Gastroesophageal sphincter (tissue), 4 donors: ENCODE measurements around the gene SH2D6. TPM values are rescaled to one million over a fixed set of nuclear protein-coding genes. Genes with fewer than 3 reads are reported as not detected.
A peak's percentile ranks its signal among the peaks of the same experiment; 100 is the strongest.

Experiments
- ATAC-seq: fragments of 150-250 bp; one replicate; pipeline ENCODE4 v1.9.1; 2016; ENCODE audit warnings: mild to moderate bottlenecking, moderate library complexity
- H3K27ac ChIP-seq, 4 donors: fragments of 200-600 bp; sonication (generic) in 3 of 4; 1 replicate in 3 of 4; 2 replicates in 1 of 4; pipeline ENCODE4 v1.5.1; 2016 to 2019
- H3K27me3 ChIP-seq: fragments of 200-600 bp; sonication (generic); one replicate; pipeline ENCODE4 v1.5.1; 2019
- H3K36me3 ChIP-seq, 2 donors: fragments of 200-600 bp; sonication (generic); one replicate each; pipeline ENCODE4 v1.5.1; 2019; ENCODE audit warnings: control low read depth in 1 of 2
- H3K4me1 ChIP-seq, 3 donors: fragments of 200-600 bp; sonication (generic); 1 replicate in 2 of 3; 2 replicates in 1 of 3; pipeline ENCODE4 v1.5.1; 2016 to 2019; ENCODE audit warnings: control low read depth in 2 of 3
- H3K4me3 ChIP-seq, 2 donors: fragments of 200-600 bp; sonication (generic); one replicate each; pipeline ENCODE4 v1.5.1; 2019; ENCODE audit warnings: mild to moderate bottlenecking in 1 of 2, moderate library complexity in 1 of 2
- H3K9me3 ChIP-seq, 3 donors: fragments of 200-600 bp; sonication (generic); one replicate each; pipeline ENCODE4 v1.5.1; 2017 to 2019; ENCODE audit warnings: control low read depth in 2 of 3
- EP300 ChIP-seq: sonication (generic); formaldehyde crosslinking; IDR thresholded peaks from one replicate; pipeline ENCODE4 v1.6.1; 2017; ENCODE audit warnings: antibody characterized with exemption, mild to moderate bottlenecking
- POLR2A ChIP-seq, 2 donors: fragments of 450-650 bp; IDR thresholded peaks; one replicate each; pipeline ENCODE4 v1.6.1; 2017; ENCODE audit warnings: antibody characterized with exemption in 2 of 2, mild to moderate bottlenecking in 2 of 2, moderate library complexity in 1 of 2
- POLR2AphosphoS5 ChIP-seq: sonication (generic); formaldehyde crosslinking; IDR thresholded peaks from one replicate; pipeline ENCODE4 v1.6.1; 2017; ENCODE audit warnings: antibody characterized with exemption
- WGBS, 2 donors: methylation state at CpG; one replicate each; pipeline ENCODE4 v1.1.5; 2018; ENCODE audit warnings: low coverage in 1 of 2; 5-methylcytosine and 5-hydroxymethylcytosine counted together
- total RNA-seq, 4 donors: library from RNA; depleted of rRNA; stranded (reverse); fragments of >200 nt; gene quantifications; one replicate each; pipeline ENCODE4 v1.1.0, GENCODE V29; 2016
- TF ChIP-seq, protein P1 (sequence below), 4 experiments: fragments of 200-600 bp in 2 of 4; fragments of 450-650 bp in 2 of 4; sonication (generic) in 1 of 4; IDR thresholded peaks; one replicate each; pipeline ENCODE4 v1.5.1; 2017 to 2019; ENCODE audit warnings: antibody characterized with exemption in 4 of 4, mild to moderate bottlenecking in 2 of 4, moderate library complexity in 2 of 4

The SH2D6 gene
- total RNA-seq, 4 donors from 2014 or later = not detected

DNA sequence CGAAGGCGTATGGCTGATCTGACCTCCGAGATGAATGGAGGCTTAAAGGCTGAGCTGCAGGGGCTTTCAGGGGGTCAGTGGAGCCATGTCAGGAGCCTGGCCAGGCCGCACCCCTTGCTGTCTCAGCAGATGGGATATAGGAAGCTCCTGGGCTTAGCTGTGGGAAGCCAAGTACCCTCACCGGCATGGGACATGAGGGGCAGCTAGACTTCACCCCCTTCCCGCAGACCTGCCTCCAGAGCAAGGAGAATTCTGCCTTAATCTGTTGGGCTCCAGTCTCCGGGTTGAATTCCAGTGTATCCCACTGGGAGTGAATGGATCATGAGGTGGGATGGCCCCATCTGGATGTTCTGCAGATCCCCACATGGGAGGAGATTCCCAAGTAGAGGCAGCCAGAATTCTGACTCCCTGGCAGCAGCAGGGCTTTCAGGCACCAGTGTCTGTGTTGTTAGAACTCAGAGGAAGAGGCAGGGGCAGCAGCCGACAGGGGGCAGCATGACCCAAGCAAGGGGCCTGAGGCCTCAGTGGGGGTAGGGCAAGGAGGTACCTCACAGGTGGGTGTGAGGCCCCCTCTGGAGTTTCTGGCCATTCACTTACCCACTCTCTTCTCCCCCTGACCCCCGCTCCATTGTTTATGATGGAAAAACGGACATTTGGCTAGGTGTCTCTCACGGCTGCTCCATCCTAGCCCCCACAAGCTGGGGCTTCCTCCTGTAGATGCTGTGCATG is 27.4 kb upstream of the SH2D6 start:
- TF ChIP-seq, protein P1, sequence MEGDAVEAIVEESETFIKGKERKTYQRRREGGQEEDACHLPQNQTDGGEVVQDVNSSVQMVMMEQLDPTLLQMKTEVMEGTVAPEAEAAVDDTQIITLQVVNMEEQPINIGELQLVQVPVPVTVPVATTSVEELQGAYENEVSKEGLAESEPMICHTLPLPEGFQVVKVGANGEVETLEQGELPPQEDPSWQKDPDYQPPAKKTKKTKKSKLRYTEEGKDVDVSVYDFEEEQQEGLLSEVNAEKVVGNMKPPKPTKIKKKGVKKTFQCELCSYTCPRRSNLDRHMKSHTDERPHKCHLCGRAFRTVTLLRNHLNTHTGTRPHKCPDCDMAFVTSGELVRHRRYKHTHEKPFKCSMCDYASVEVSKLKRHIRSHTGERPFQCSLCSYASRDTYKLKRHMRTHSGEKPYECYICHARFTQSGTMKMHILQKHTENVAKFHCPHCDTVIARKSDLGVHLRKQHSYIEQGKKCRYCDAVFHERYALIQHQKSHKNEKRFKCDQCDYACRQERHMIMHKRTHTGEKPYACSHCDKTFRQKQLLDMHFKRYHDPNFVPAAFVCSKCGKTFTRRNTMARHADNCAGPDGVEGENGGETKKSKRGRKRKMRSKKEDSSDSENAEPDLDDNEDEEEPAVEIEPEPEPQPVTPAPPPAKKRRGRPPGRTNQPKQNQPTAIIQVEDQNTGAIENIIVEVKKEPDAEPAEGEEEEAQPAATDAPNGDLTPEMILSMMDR (IDR thresholded peaks at IDR 0.05) = peak in 3 of 4 experiments; percentile 56 to 78 (median 57)
- TF ChIP-seq EP300 = no peak
- ATAC-seq = peak; percentile 57
- Histone ChIP-seq H3K9me3 (no peaks in the 10 kb centered on the region), H3K27ac (no peak overlapping the region), H3K4me1 (peaks cover 0 to 13% (median 0%) of the 10 kb centered on the region in 3 donors), H3K36me3 (peaks cover 0 to 83% of the 10 kb centered on the region in 2 donors), H3K4me3 (no peak overlapping the region), H3K27me3 (no peaks in the 10 kb centered on the region)
- 63% methylated on average over 4 of the region's 11 CpGs; no CpG with 5 or more reads in 1 of the 2 donors for WGBS, 2 donors

GRCh38 chr2:85393836-85394235 is 24.7 kb upstream of the SH2D6 start:
- peaks cover 0 to 33% (median 0%) of the 10 kb centered on the region in 3 donors for H3K4me1 ChIP-seq
- 33% methylated on average over 1 of the region's 4 CpGs; no CpG with 5 or more reads in 1 of the 2 donors for WGBS, 2 donors
- no peak for ATAC-seq
- H3K27me3 ChIP-seq = no peaks in the 10 kb centered on the region
- no peak overlapping the region for H3K27ac ChIP-seq
- no peak overlapping the region for H3K4me3 ChIP-seq
- no peaks in the 10 kb centered on the region for H3K9me3 ChIP-seq
- H3K36me3 ChIP-seq = peaks cover 0 to 58% of the 10 kb centered on the region in 2 donors
- TF ChIP-seq, protein P1 (IDR thresholded peaks at IDR 0.05) = no peak
- TF ChIP-seq EP300 = no peak

GRCh38 chr2:85394261-85394681 is 24.2 kb upstream of the SH2D6 start:
- peaks cover 0 to 58% of the 10 kb centered on the region in 2 donors for H3K36me3 ChIP-seq
- TF ChIP-seq, protein P1 (IDR thresholded peaks at IDR 0.05) = no peak
- TF ChIP-seq POLR2A (IDR thresholded peaks at IDR 0.05) = no peak
- TF ChIP-seq POLR2AphosphoS5 = no peak
- TF ChIP-seq EP300 = no peak
- H3K4me3 ChIP-seq = no peak overlapping the region
- no peak overlapping the region for H3K27ac ChIP-seq
- peaks cover 0 to 33% (median 0%) of the 10 kb centered on the region in 3 donors for H3K4me1 ChIP-seq
- ATAC-seq = peak; percentile 26
- 61% methylated on average over 2 of the region's 4 CpGs; no CpG with 5 or more reads in 1 of the 2 donors for WGBS, 2 donors
- H3K9me3 ChIP-seq = no peaks in the 10 kb centered on the region
- H3K27me3 ChIP-seq = no peaks in the 10 kb centered on the region

DNA sequence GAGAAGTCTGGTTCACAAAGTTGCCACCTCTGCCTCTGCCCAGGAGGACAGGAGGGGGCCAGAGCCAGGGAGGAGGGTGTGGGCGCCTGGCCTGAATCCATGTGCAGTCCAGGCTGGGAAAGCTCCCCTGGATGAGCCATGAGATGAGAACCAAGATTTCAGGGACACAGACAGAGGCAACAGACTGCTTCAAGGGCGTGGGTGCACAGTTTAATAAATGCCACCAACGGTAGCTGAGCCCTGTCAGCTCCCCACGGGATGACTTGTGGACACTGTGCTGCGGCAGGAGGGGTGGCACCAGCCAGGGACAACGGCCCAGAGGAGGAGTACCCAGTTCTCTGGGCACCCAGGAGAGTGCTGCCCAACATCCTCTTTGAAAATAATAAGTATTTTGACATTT is 23.5 kb upstream of the SH2D6 start:
- 85% methylated on average over 4 of the region's 6 CpGs; no CpG with 5 or more reads in 1 of the 2 donors for whole genome bisulfite sequencing, 2 donors
- H3K27me3 ChIP-seq = no peaks in the 10 kb centered on the region
- no peak for ATAC-seq
- H3K36me3 ChIP-seq = peaks cover 0 to 54% of the 10 kb centered on the region in 2 donors
- H3K9me3 ChIP-seq = no peaks in the 10 kb centered on the region
- H3K27ac ChIP-seq = no peak overlapping the region
- H3K4me1 ChIP-seq = peaks cover 0 to 33% (median 0%) of the 10 kb centered on the region in 3 donors
- no peak for TF ChIP-seq POLR2A (IDR thresholded peaks at IDR 0.05)
- TF ChIP-seq EP300 = no peak
- TF ChIP-seq POLR2AphosphoS5 = no peak
- TF ChIP-seq, protein P1 (IDR thresholded peaks at IDR 0.05) = no peak
- no peak overlapping the region for H3K4me3 ChIP-seq

DNA sequence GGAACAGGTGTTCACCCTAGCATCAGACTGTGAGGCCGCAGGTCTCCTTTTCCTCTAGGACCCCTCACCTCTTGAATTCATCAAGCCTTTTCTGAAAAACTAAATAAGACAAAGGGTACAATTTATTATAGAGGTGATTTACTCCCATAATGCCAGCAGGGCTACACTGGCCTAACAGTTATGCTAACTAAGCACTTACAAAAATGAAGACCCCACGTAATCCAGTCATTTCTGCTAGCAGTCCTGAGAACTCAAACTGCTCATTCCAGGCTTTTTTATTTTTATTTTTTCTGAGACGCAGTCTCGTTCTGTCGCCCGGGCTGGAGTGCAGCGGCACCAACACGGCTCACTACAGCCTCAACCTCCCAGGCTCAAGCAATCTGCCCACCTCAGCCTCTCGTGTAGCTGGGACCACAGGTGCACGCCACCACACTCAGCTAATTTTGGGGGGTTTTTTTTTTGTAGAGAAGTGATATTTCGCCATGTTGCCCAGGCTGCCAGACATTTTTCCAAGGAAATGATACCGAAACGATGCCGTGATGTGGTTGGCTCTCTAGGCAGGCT is 22.5 kb upstream of the SH2D6 start:
- ATAC-seq = no peak
- peak overlapping the region in 1 of 2 donors; percentile 15 for H3K4me3 ChIP-seq

More for the DNA sequence above, 22.5 kb upstream of the SH2D6 start:
- H3K9me3 ChIP-seq = no peaks in the 10 kb centered on the region
- H3K36me3 ChIP-seq = peaks cover 0 to 54% of the 10 kb centered on the region in 2 donors
- peaks cover 0 to 38% (median 0%) of the 10 kb centered on the region in 3 donors for H3K4me1 ChIP-seq
- 89 to 96% methylated on average over 5 to 11 of the region's 14 CpGs for WGBS, 2 donors
- H3K27ac ChIP-seq = peak overlapping the region in 3 of 4 donors; percentile 53 to 77 (median 59)
- TF ChIP-seq POLR2A (IDR thresholded peaks at IDR 0.05) = no peak
- TF ChIP-seq EP300 = no peak
- TF ChIP-seq, protein P1 (IDR thresholded peaks at IDR 0.05) = no peak
- TF ChIP-seq POLR2AphosphoS5 = no peak
- no peaks in the 10 kb centered on the region for H3K27me3 ChIP-seq
